Femur (tissue), 1 donor: ENCODE data around the gene SCGB1D4.

Experiments
- DNase-seq: peaks from one replicate; pipeline ENCODE4 v3.0.0-alpha.2; 2017

SCGB1D4 gene

DNA sequence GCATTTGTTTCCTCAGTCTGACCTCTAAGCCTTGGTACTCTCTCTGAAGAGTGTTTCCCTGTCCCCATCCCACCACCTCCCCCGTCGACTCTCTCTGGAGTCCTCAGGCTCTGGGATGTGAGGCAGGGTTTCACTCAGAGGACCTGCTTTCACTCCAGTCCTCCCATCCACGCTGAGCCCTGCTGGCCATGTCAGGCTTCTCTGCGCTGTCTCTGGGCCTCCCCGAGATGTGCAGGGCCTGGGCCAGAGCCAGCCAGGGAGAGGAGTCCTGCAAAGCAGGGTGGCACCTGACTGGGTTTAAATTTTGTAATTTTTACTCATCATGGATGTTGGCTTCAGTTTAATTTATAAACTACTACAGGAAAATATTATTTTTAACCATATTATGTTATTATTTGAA is 25.6 kb downstream of the SCGB1D4 start:
- DNase-seq = no peak

DNA sequence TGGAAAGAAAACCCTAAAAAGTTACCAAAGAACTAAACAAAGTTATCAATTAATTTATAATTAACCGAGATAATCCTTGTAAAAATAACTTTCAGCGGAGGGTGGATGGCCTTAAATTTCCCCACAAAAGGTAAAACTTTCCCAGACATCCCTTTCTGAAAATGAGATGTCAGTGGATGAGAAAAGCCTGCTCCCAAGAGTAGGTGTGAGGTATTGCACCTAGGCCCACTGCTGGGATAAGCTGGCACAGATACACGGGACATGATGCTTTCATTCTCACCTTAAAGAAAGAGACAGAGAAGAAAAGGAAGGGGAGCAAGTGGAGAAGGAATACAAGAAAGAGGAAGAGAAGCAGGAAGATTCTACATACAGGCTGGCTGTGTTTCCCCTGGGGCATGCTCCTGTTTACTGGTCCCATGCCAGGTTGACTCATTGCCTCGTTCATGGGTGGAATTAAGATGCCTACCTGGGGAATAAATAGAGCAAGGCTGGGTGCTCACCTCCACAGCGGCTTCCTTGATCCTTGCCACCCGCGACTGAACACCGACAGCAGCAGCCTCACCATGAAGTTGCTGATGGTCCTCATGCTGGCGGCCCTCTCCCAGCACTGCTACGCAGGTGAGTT is 29.1 kb downstream of the SCGB1D4 start, which contains the start of gene SCGB2A2:
TSS of gene SCGB2A2 (plus strand) at position 505 of the 625 bp plus-strand sequence. CDS start at position 564, 59 bp downstream.
- no peak for DNase-seq

DNA sequence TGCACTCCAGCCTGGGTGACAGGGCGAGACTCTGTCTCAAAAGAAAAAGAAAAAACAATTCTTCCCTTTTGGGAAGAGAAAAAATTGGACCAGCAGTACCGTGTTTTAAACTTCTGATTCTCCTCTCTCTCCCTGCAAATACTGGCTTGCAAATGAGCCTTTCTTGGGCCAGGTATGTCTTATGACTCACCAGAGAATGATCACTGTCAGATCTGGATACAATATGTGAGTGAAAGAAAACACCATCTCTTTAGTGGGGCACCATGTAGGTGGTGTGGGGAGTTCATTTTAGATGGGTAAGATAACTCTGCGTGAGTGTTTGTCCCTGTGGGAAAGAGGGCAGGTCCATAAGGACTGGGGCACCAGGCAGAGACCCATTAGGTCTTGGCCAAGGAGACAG is 31.3 kb downstream of the SCGB1D4 start:
- no peak for DNase-seq

DNA sequence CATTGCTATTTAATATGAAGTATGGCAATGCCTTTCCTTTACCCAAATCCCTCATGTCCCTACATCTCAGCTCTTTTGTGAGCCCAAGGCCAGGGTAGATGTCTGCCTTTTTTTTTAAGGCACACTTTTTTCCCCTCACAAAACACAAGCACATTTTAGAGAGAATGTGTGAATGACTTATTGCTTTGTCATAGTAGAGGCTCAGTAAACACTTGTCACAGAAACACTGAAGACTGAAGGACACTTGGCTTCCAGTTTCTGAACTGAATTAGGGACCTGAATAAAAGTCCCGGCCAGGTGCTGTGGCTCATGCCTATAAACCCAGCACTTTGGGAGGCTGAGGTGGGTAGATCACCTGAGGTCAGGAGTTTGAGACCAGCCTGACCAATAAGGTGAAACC is 31.8 kb downstream of the SCGB1D4 start:
- DNase-seq = no peak

DNA sequence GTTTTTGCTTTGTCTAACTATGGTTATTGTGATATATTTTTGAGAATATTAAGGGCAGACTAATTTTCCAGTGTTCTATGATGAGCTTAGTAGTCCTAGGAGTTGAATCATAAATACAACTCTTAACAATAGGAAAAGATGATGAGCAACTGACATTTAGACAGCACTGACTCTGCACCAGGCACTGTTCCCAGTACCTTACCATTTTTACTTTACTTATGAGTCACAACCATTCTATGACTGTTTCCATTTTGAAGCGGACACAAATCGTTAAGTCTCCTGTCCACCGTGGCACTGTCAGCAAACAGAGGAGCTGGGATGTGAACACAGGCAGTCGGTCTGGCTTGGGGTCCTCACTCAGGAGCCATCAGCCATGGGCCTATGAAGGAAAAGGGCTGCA is 32.3 kb downstream of the SCGB1D4 start:
- no peak for DNase-seq

DNA sequence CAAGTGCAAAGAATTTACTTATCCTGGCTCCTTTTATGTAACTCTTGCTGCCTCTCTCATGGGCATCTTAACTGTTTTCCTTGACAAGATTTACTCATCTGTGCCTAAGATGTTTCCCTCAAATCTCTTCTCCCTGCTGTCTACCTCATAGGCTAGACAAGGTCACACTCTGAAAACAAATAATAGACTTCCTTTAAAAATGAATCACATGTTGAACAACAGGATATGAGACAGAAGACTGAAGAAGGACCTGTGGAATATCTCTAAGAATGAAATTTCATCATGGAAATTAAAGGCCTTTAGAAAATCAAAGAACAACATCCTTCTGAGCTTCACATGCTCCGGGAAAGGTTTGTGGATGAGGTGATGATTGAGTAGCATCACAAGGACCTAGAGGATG is 34.9 kb downstream of the SCGB1D4 start:
- DNase-seq = no peak

DNA sequence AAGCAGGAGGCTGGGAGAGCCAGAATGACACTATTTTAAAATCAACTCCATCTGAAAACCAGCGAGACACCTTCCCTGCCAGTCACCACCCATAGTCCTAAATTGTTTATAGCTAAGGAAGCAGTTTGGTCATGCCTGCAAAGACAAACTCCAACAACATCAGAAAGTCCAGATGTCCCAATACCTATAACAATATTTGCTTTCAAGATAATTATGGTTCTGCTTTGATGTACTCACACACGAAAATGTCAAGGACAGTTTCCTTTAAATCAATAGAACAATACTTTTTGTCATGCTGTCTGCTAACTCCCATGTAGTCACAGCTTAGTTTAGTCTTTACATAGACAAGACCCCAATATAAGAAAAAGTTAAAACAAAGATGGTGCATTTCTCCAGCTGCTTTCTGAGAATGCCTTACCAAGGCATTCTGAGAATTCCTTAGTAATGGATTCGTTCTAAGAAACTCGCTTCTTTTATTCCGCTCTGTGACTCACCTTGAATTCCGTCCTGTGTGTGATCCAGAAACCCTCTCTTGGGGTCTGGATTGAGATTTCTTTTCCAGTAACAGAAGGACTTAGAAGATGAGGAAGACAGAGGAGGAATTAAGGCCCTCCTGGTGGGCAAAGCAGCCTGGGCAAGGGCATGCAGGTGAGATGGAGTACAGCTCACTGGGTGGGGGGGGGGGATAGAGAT is 38.5 kb downstream of the SCGB1D4 start:
- no peak for DNase-seq

DNA sequence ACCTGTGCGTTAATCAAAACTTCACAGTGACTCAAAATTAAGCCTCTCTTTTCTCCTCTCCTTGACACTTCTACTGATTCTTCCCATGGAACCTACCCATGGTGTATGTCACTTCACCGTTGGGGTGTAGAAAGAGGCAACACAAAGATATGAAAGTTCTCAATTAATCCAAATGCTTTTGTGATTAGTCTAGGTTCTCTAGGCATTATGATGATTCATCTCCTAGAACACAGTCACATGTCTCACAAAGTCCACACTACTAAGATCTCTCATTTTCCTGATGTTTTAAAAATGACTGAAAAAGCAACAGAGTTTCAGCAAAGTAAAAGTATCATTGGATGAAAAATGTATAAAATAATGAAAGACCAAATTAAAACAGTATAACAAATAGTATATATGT is 42.6 kb downstream of the SCGB1D4 start:
- DNase-seq = no peak

DNA sequence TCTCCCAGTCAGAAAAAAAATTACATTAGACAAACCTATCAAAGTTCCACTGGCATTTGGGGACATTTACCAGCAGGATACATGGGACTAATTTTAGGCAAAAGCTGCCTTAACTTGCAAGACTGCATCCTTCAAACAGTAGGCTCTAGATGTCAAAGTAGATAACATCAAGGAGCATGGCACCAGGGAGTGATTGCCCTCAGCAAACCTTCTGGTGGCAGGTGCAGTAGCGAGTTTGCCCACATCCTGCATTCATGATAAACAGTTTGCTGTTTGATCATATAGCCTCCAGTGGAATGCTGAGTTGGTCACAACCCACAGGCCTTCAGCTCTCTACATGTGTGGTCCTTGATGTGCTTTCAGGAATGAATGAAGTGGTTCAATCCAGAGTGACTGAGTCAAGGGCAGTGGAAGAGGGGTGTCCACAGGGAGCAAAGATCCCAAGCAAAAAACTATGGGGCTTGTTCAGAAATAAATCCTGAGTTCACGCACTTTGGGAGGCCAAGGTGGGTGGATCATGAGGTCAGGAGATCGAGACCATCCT is 44.8 kb downstream of the SCGB1D4 start:
- no peak for DNase-seq

DNA sequence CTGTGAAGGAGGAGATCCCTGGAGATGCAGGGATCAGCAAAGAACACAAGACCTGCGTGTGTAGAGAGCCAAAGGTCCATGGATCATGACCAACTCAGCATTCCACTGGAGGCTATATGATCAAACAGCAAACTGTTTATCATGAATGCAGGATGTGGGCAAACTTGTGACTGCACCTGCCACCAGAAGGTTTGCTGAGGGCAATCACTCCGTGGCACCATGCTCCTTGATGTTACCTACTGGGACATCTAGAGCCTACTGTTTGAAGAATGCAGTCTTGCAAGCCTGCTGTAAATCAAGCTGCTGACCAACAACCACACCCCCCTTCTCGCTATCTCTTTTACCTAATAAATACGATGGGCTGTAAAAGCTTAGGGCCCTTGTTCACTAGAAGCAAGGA is 47.2 kb downstream of the SCGB1D4 start:
- no peak for DNase-seq
